Stimulated activated CD8-positive, alpha-beta memory T cell treated with anti-CD3 and anti-CD28 coated beads, Interleukin-15, amount 100 ng/mL, for 4 hours (primary cell): Measurements from ENCODE around the gene CDK6.
"Not testable (repeated sequence)": the region's sequence is repeated elsewhere in the genome, so short reads cannot be mapped to it uniquely, and the experiment has no call there.

ENCODE experiments used
- DNase-seq, 2 donors: peaks; one replicate each; pipeline ENCODE4 v3.0.0-alpha.2; 2020; ENCODE audit warnings: low read depth in 2 of 2

CDK6 gene

GRCh38 chr7:92761391-92762097 is 74.8 kb downstream of the CDK6 start:
- DNase-seq: no peak

GRCh38 chr7:92758796-92759431 is 77.5 kb downstream of the CDK6 start:
- no peak for DNase-seq

GRCh38 chr7:92757311-92757910 is 79.0 kb downstream of the CDK6 start:
- not testable (repeated sequence) for DNase-seq

GRCh38 chr7:92755680-92756079 is 80.7 kb downstream of the CDK6 start:
- no peak for DNase-seq

- DNase-seq: no peak
Measured at GRCh38 chr7:92754919-92755581, 81.3 kb downstream of the CDK6 start.

- DNase-seq: no peak
Measured at GRCh38 chr7:92753614-92754013, 82.8 kb downstream of the CDK6 start.

- no peak for DNase-seq
Measured at GRCh38 chr7:92751902-92752901, 84.2 kb downstream of the CDK6 start.

- no peak for DNase-seq
Measured at GRCh38 chr7:92750946-92751345, 85.4 kb downstream of the CDK6 start.

GRCh38 chr7:92750447-92750839 is 85.9 kb downstream of the CDK6 start:
- no peak for DNase-seq

- DNase-seq: no peak
Measured at GRCh38 chr7:92749832-92750446, 86.4 kb downstream of the CDK6 start.

GRCh38 chr7:92749327-92749755 is 87.0 kb downstream of the CDK6 start:
- DNase-seq: no peak

- DNase-seq: no peak
Measured at GRCh38 chr7:92748495-92748894, 87.9 kb downstream of the CDK6 start.

- DNase-seq: no peak
Measured at GRCh38 chr7:92747041-92747835, 89.1 kb downstream of the CDK6 start.

GRCh38 chr7:92745241-92745640 is 91.1 kb downstream of the CDK6 start:
- DNase-seq: no peak

- DNase-seq: not testable (repeated sequence)
Measured at GRCh38 chr7:92744180-92744579, 92.2 kb downstream of the CDK6 start.

GRCh38 chr7:92742186-92742585 is 94.2 kb downstream of the CDK6 start:
- DNase-seq: no peak

GRCh38 chr7:92740700-92741126 is 95.7 kb downstream of the CDK6 start:
- no peak for DNase-seq

- DNase-seq: no peak
Measured at GRCh38 chr7:92740134-92740533, 96.2 kb downstream of the CDK6 start.

- no peak for DNase-seq
Measured at GRCh38 chr7:92739091-92739490, 97.3 kb downstream of the CDK6 start.

GRCh38 chr7:92737706-92738105 is 98.7 kb downstream of the CDK6 start:
- no peak for DNase-seq
